ENCODE data around the gene PRKCH.
A peak's percentile ranks its signal among the peaks of the same experiment; 100 is the strongest.
"Not testable (repeated sequence)": the region's sequence is repeated elsewhere in the genome, so short reads cannot be mapped to it uniquely, and the experiment has no call there.

The PRKCH gene

DNA sequence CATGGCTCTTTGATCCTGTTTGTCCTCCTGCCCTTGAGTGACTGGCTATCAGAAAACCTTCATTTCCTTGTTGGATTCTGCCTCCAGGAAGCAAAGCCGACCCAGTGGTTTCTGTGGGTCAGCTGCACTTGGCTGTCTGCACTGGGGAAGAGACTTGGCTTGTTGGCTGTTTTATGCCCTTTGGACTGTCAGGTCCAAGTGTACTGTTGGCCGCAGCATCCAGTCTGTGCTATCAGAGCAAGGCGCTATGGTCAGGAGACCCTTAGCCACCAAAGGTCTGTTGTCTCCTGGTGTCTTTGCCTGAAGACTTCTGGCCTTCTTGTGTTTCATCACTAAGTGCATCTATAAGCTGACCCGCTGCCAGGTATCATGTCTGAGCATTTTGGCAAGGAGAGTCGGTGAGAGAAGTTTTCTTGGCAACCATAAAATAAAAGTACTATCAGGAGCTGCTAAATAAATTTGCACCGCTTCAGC, 196.6 kb downstream of the PRKCH start:
- no peak for DNase-seq

DNA sequence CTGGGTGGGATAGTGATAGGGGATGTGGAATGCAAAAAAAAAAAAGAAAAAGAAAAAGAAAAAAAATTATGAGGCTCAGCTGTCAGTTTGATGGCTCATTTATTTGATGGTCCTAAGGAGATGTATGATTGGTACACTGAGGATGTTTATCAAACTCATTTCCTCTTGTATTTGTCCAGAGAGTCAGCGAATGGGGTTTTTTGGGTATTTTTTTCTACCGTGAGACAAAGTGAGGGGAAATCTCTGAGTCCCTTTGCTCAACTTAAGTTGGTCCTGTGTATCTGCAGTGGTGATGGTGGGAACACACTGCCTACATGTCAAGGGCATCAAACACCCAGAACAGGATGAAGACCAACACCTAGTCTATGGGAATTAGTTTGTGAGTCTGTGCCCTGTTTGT, 197.0 kb downstream of the PRKCH start:
- DNase-seq = no peak

GRCh38 chr14:61519106-61519505, 197.7 kb downstream of the PRKCH start:
- no peak for DNase-seq

GRCh38 chr14:61519735-61520134, 198.4 kb downstream of the PRKCH start:
- DNase-seq = no peak

DNA sequence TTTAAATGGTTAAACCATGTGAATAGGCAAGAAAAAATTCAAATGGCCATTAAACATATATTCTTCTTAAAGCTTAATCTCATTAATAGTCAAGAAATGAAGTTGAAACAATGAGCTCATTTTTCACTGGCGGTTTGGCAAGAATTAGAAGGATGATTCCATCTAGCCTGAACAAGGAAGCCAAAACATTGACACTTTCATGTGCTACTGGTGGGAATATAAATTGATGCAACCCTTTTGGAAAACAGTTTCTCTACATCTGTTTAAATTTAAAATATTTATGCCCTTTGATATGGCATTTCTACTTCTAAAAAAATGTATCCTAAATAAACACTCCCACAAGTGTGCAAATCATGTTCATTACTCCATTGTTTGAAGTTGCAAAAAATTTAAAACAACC, 199.2 kb downstream of the PRKCH start:
- DNase-seq = no peak

DNA sequence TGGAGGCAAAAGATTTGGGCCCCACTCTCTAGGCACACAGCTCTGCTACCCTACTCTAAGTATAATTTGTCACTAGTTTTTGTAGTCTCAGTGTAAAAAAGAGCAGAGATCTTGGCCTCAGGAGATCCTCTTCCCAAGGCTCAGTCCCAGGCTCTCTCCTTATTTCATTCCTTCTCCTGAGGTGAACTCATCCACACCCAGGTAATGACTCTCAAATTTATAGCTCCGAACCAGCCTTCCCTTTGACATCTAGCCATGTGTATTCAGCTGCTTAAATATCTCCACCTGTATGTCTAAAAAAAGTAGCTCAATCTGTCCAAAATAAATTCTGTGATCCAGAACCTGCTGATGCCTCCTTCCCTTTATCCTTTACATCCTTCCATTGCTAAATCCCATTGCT, 200.4 kb downstream of the PRKCH start:
- no peak for DNase-seq

DNA sequence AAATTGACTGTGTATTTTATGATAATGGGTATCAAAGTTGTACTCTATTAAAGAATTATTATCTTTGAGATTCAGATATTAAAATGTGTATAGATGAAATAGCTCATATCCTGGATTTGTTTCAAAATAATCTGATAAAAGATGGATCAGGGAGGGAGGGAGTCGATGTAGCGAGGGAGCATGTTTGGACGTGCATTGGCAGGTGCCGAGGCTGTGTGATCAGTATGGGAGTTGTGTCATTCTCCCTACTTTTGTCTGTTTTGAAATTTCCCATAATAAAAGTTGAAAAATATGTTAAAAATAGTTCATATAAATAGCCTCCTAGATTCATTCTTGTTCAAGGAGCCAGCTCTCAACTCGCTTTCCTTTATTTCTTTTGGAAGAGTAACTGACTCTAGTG, 202.4 kb downstream of the PRKCH start:
- DNase-seq = no peak

- no peak for DNase-seq
Observed at GRCh38 chr14:61524211-61524806, 202.9 kb downstream of the PRKCH start.

DNA sequence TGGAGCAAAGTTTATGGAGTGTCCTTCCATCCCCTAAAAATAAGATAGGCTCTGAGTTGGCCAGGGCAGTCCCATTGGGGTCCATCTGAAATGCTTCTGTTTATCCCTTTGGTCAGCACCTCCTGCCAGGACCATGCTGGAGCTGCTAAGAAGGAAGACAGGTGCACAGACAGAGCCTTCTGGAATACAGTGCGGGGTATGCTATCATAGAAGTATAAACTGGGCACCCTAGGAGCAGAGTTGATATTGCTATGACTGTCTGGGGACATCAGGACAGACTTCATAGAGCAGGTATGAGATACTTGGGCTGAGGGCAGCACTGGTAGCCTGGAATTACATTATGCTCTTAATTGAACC, 203.5 kb downstream of the PRKCH start:
- no peak for DNase-seq

GRCh38 chr14:61525293-61526011, 204.1 kb downstream of the PRKCH start:
- peak; percentile 39 for DNase-seq

GRCh38 chr14:61526405-61527312, 205.3 kb downstream of the PRKCH start:
- no peak for DNase-seq

GRCh38 chr14:61527325-61528100, 206.1 kb downstream of the PRKCH start:
- no peak for DNase-seq

DNA sequence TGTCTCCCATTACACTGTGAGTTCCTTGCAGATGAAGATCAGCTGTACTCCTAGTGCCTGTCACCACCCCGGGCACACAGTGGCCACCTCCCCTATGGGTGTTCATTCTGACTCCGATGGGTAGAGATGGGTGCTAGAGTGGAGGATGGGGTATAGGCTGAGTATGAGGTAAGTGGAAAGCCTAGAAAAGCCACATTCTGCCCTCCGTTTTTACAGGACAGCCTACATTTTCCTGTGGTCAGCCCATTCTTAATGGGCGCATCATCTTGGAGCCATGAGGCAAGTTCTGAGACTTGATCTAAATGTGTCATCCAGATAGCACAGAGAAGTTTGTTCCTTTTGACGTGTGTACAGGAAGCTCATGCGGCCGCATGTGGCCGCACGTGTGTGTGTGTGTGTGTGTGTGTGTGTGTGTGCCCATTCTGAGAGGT, 207.2 kb downstream of the PRKCH start:
- DNase-seq = no peak

- DNase-seq = not testable (repeated sequence)
Observed at GRCh38 chr14:61529360-61529759, 208.0 kb downstream of the PRKCH start.

DNA sequence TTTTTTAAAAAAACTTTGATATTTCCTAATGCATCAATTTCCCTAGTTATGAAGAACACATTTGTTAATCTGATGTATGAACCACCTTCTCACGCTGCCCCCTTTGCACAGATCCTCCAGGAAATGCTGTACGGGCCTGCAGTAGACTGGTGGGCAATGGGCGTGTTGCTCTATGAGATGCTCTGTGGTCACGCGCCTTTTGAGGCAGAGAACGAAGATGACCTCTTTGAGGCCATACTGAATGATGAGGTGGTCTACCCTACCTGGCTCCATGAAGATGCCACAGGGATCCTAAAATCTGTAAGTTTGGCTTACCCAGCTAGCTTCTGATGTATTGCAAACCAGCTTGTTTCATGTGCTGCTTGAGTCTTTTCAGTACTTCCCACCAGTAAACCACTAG, 208.9 kb downstream of the PRKCH start:
- no peak for DNase-seq

DNA sequence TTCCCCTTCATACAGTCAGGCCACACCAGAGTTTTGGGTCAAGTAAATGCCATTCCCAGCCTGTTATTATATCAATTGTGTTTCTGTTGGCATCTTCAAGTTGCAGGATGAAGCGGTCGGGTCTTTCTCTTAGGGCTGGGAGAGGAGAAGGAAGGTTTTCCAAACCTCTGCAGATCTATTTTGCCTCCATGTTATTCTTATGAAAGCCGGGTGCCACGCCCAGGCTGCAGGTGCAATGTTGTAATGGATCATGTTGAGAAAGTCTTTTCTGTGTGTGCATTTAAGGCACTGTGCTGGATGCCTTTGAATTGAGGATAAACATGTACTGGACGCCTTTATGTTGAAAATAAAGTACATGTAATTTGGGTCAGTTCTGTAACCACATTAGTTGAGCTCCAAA, 209.5 kb downstream of the PRKCH start:
- no peak for DNase-seq

DNA sequence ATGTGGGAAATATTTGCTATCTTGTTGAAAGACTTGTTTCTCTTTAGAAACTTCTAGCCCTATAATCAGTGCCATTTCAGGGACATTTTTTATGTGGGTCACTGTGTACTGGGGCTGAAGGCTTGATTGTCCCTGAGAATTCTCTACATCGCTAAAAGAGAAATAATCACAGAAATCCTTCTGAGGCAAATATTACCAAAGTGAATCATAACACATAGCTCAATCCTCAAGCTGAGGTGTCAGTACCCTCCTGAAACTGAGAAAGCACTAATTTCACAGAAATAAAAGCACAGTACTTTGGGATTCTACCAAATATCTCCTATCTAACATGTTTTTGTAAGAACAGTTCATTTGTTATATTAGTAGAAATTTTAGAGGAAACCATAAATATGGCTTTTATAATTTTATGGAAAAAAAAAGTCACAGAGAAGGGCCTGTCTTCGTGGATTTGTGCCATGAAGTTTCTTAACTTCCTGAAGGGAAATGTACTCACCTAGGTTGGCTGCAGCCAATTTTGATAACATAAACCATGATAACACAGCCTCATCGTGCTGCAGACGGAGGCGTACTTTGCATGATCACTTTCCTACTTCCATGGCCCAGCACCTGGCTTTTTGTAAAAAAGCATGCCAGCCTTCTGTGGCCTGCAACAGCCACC, 210.2 kb downstream of the PRKCH start:
- no peak for DNase-seq

DNA sequence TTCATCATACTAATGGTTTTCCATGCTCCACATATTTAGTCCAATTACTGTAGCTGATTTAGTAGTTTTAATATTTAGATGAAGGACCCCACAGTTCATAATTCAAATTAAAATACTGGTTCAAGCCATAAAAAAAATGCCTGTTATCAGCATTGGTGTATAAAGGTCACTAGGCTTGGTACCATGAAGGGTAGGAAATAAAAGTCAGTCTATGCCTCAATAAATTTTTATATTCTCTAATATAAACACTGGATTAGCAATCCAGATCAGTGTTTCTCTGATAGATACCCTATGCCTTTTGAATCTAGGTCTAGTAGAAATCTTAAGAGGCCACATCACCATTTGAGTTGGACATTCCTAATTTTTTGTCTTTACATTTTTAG, 210.7 kb downstream of the PRKCH start:
- DNase-seq = no peak

- DNase-seq = no peak
Observed at GRCh38 chr14:61532763-61533162, 211.4 kb downstream of the PRKCH start.

GRCh38 chr14:61533513-61534255, 212.3 kb downstream of the PRKCH start:
- no peak for DNase-seq

GRCh38 chr14:61535032-61535431, 213.7 kb downstream of the PRKCH start:
- no peak for DNase-seq

GRCh38 chr14:61535458-61535857, 214.1 kb downstream of the PRKCH start:
- no peak for DNase-seq
